NCI-H2196 treated with DMSO at 0.1 percent for 48 hours (cell line): ENCODE data around the gene SCUBE2.
"Not testable (repeated sequence)": the region's sequence is repeated elsewhere in the genome, so short reads cannot be mapped to it uniquely, and the experiment has no call there.

ENCODE experiments used
- DNase-seq: peaks from one replicate; lab custom pipeline; 2025; ENCODE audit not compliant: unreplicated experiment; lab: John Stamatoyannopoulos, UW

SCUBE2 gene

DNA sequence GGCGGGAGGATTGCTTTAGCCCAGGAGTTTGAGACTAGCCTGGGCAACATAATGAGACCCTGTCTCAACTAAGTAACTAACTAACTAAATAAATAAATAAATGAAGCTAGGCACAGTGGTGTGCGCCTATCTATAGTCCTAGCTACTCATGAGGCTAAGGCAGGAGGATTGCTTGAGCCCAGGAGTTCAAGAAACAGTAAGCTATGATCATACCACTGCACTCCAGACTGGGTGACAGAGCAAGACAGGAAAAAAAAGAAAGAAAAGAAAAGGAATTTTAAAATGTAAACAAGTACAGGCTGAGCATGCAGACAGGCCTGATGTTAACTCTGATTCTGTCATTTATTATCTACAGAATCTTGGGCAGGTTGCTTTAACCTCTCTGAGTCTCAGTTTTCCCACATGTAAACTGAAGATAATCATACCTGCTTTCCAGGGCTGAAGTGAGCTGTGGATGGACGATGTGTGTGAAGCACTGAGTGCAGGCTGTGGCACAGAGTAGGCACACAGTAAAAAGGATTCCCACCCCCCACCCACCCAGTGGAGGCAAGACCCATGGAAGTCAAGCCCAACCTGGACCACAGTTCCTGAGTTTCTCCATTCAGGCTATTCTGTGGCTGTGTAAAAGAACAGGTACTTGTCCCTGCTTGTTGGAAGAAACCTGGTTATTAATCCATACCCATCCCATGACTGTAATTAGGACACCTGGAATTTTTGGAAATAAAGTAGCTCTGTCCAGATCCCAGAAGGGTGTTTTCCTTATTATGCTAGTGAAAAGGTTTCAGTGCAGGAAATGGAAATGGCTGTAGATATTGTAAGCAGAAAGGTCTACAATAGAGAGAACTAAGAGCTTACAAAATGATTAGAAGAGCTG lies 18.7 kb upstream of the SCUBE2 start:
- no peak for DNase-seq

DNA sequence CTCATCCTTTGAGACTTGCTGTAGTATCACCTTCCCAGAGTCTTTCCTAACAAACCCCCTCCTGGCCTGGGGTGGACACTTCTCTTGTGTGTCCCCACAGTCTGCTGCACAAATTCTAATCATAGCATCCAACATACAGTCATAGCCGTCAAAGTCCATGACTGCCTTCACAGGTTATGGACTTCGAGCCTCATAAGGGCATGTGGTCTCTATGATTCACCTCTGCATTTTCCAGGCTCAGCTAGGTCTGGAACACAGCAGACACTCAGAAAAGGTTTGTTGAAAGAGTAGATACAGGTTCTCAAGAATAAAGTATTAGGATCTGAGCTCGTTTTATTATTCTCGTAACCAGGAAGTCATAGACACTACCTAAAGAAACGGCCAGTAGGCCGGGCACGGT lies 13.2 kb upstream of the SCUBE2 start:
- DNase-seq, result no peak

DNA sequence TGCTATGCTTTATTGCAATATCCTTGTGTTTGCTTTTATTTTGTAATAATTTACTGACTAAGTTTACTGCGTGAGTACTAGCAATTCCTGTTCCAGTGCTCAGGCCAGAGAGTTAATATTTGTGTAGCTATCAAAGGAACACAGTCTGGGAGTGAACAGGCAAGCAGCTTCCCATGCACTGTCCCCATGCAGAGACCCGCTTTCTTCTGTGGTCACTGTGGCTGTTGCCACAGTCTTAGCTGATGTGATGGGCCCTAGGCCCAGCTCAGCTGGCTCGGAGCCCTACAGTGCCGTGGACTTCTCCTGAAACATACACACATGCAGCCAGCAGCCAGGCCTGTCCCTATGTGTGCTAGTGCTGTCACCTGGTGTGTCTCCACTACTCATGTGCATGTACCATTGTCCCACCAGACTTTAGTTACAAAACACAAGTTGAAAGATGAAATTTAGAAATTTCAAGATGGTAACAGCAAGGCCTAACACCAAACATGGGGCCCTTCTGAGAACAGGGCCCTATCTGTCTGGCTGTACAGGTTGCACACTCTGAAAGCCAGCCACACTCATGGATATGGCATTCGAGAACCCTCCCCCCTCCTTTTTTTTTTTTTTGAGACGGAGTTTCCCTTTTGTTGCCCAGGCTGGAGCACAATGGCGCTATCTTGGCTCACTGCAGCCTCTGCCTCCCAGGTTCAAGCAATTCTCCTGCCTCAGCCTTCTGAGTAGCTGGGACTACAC lies 12.3 kb upstream of the SCUBE2 start:
- no peak for DNase-seq

DNA sequence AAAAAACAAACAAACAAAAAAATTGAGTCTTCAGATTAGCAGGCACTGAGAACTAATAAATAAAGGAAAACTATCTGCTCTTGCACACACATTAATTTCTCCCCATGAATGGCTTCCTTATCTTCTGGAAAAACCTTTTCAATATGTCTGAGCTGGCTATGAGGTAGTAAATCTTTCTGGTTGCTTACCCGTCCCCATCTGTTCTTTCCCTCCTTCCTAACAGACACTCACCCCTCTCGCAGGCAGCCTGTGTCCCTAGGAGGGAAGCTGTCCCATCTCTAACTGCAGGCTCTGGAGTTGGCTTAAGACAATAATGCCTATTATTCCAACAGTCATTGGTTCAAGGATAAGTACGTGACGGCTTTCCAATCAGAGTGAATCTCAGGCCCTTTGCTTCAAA lies 8.2 kb upstream of the SCUBE2 start:
- no peak for DNase-seq

DNA sequence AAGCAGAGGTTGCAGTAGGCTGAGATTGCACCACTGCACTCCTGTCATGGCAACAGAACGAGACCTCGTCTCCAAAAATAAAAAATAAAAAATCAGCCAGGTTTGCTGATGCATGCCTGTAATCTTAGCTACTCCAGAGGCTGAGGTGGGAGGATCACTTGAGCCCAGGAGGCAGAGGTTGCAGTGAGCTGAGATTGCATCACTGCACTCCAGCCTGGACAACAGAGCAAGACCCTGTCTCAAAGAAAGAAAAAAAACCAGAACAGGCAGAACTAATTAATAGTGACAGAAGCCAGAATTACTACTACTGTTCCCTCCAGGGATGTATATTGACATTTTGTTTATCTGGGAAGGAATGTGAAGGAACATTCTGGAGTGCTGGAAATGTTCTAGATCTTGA lies 7.1 kb upstream of the SCUBE2 start:
- DNase-seq, result not testable (repeated sequence)

DNA sequence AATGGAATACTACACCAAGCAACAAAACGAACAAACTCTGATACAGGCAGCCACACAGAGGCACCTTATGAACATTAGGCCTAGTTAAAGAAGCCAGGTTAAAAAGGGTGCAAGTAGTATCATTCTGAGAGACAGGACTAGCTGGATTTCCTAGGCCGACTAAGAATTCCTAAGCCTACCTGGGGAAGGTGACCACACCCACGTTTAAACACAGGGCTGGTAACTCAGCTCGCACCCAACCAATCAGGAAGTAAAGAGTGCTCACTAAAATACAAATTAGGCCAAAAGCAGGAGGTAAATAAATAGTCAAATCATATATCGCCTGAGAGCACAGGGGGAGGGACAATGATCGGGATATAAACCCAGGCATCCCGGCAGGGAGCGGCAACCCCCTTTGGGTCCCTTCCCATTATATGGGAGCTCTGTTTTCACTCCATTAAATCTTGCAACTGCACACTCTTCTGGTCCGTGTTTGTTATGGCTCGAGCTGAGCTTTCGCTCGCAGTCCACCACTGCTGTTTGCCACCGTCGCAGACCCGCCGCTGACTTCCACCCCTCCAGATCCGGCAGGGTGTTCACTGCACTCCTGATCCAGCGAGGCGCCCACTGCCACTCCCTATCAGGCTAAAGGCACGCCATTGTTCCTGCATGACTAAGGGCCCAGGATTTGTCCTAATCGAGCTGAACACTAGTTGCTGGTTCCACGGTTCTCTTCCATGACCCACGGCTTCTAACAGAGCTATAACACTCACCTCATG lies 6.0 kb upstream of the SCUBE2 start:
- not testable (repeated sequence) for DNase-seq

DNA sequence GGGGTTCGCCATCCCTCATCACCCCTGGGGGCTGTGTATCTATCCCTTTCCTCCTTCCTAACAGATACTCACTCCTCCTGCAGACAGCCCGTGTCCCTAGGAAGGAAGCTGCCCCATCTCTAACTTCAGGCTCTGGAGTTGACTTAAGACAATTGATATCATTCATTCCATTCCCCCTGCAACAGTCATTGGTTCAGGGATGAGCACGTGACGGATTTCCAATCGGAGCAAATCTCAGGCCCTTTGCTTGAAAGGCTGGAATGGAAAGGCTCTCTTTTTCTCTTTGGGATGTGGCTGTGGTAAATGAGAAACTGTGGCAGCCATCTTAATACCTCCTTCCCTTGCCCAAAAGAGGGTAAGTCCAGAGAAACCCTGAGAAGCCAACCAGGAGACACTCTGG lies 5.0 kb upstream of the SCUBE2 start:
- no peak for DNase-seq

DNA sequence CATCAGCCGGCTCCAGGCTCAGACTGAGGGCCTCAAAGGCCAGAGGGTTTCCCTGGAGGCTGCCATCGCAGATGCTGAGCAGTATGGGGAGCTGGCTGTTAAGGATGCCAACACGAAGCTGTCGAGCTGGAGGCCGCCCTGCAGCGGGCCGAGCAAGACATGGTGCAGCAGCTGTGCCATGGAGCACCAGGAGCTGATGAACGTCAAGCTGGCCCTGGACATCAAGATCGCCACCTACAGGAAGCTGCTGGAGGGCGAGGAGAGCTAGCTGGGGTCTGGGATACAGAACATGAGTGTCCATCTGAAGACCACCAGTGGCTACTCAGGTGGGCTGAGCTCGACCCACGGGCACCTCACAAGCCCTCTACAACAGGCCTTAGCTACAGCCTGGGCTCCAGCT lies 4.0 kb upstream of the SCUBE2 start:
- DNase-seq, result no peak

DNA sequence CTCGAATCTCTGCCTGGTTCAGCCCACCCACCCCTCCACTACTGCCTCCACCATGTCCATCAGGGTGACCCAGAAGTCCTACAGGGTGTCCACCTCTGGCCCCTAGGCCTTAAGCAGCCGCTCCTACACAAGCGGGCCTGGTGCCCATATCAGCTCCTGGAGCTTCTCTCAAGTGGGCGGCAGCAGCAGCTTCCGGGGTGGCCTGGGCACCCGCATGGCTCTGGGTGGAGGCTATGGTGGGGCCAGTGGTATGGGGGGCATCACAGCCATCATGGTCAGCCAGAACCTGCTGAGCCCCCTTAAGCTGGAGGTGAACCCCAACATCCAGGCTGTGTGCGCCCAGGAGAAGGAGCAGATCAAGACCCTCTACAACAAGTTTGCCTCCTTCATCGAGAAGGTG lies 3.0 kb upstream of the SCUBE2 start:
- DNase-seq, result no peak

DNA sequence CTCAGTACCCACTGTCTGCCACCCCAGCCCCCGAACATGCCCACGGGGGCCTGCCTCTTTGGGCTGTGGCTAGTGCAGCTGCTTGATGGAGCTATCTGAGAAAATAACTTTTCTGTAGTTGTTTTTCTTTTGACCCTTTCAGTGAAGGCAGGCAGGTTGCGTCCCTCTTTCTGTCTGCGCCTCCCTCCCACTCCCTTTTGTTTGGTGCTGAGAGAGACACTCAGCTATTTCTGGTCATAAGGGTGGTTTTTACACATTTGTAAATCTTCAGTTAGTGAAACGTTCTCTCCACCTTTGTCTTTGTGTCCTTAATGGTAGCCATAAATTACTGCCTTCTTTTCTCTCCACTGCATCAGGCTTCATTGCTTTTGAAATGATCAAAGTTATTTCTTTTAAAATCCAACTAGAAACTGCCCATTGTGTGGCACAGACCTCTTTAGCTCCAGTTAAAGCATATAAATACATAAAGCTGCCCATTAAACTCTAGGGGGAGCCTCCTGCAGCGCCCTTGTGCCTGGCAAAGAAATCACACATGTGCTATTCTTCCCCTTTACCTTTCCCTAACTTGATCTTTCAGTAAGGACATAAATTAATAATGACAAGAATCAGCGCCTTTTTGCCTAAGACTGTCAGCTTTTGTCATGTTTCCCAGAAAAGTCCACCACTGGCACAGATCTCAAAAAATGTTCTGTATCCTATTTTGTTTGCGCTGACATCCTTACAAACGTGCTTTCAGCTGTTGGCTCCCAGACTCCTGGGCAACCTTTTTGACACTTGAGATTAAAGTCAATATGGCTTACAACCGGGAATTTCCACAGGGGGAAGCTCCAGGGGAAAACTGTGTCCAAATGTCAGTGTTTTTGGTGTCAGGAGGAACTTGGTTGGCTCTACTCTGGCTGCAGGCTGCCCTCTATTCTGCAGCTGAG lies 1.7 kb upstream of the SCUBE2 start:
- peak; percentile 25 for DNase-seq

DNA sequence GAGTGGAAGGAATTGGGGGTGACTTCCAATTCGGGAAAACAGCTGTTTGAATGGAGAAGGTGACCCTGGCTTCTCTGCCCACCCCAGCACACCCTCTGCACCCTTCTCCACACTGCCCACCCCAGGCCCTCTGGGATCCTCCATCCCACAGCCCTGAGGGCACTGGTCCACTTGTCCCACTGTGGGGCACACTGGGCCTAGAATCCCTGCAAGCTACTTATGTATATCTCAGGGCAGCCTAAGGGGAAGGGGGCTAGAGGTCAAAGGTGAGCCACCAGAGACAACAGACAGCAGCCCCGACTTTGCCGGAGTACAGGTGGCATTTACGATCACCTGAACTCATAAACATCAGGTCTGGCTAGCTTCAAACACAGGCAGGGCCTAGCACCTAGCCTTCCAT lies 673 bp upstream of the SCUBE2 start:
- no peak for DNase-seq

DNA sequence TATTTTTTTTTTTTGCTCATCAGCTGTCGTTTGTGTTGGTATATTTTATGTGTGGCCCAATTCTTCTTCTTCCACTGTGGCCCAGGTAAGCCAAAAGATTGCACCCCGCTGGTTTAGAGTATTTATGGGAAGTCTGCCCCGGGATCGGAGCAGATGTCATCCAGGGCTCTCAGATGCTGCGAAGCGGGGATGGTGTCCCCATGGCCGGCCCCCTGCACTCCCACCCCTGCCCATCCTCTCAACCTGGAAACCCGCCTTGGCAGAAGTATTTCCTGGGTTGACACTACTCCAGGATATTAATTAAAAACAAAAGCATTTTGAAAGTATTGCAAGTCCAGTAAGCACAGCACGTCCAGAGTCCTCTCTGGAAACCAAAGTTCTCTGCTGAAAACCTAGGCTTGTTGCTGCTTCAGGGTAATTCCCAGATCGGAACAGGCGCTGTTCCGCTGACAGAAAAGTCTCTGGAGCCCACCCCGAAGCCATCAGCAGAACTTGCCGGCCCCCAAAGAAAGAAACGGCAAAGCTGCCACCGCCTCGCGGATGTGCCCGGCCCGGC lies 833 bp downstream of the SCUBE2 start:
- no peak for DNase-seq

DNA sequence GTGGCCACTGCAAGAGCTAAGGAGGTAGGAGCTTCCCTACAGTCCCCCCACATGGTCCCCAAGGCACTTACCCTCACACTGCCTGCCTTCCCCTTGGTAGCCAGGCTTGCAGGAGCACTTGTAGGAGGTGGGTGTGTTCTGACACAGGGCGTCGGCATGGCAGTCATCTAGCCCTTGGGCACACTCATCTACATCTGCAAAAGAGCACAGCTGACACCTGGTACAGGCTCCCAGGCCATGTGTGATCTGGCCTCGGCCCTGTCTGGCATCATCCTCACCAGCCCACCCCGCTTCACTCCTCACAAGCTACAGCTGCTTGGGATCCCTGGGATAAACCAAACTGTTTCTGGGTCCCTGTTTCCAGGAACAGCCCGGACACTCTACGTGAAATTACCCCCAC lies 1.8 kb downstream of the SCUBE2 start:
- DNase-seq, result no peak

DNA sequence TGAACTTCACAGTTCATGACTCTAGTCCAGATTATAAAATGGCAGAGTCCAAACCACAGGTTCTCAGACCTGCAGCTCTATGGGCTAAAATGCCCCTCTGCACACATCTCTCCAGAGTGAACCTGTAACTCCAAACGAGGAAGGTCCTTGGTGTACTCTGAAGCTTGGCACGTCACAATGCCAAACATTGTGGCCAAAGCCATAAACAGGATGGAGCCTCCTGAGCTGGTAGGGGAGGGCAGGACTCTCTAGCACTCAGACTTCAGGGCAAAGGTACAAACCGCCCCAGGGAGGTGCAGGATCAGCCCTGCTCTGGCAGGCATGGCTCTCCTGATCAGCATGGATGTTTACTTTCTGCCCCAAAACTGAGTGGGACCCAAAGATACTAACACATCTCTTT lies 2.3 kb downstream of the SCUBE2 start:
- no peak for DNase-seq

DNA sequence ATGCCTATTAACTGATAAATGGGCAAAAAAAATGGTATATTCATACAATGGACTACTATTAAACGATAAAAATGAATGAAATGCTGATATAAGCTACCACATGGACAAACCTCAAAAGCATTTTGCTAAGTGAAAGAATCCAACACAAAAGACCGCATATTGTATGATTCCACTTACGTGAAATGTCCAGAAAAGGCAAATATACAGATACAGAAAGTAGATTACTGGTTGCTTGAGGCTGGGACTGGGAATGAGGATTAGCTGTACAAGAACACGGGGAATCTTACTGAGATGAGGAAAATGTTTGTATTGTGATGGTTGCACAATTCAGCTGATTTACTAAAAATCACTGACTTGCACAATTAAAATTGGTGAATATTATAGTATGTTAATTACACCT lies 8.8 kb downstream of the SCUBE2 start:
- DNase-seq, result no peak

DNA sequence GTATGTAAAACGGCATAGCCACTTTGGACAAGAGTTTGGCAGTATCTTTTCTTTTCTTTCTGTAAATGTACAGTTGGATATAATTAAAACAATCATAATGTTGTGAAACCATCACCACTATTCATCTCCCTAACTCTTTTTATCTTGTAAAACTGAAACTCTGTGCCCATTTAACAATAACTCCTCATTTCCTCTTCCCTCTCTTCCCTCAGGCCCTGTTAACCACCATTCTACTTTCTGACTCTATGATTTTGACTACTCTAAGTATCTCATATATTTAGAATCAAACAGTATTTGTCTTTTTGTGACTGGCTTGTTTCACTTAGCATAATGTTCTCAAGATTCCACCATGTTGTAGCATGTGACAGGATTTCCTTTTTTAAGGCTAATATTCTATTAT lies 10.2 kb downstream of the SCUBE2 start:
- no peak for DNase-seq

DNA sequence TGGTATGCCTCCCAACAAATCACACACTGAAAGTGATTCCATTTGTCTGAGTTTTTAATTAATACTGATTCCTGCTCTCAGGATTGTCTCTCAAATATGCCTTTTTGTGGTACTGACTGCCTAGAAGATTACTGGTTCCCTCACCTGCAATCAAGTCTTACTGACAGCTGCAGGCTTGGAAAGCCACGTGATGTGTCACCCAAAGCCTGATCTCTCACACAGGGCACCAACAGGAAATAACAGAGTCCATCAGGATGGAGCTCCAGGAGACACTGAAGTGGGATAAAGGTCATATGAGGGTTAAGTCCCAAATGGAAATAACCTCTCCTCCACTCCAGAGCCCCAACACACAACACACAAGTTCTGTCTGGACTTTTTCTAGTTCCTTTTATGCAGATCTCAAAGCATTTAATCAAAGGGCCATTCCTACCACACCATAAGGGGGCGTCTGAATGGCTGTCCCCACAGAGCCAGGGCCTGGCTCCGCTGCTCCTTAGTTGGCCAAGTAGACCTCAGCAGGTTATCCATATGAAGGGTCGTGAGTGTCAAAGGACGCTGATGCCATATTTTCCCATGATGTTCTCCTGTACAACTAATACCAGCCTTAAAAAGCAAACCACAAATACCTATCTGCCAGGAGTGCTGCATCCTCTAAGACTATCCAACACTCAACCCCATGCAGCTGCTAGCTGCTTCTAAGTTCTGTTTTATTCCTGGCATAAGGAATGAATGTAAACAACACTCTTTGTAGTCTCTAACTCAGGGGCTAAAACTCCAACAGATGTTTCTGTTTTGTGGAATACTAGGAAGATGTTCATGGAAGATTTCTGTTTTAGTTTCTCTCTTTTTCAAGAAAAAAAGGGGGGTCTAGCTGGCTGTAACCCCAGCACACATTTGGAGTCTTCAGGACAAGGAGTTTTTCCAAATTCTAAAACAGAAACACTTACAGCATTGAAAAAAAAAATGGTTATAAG lies 13.0 kb downstream of the SCUBE2 start:
- no peak for DNase-seq

DNA sequence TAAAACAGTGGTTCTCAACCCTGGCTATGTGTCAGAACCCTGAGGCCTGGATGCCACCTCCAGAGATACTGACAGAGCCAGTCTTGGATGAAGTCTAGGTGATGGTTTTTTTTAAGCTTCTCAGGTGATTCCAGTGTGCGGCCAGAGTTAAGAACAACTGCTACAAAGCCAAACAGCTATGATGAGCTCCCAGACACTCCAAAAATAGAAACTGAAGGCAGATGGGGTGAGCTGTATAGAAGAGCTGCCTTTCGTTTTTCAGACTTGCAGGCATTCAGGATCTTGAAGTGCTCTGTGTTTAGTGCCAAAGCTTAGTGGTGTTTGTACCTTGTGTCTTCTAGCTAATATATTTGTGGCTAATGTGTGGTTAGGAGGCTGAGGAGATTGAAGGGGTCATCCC lies 14.2 kb downstream of the SCUBE2 start:
- no peak for DNase-seq

DNA sequence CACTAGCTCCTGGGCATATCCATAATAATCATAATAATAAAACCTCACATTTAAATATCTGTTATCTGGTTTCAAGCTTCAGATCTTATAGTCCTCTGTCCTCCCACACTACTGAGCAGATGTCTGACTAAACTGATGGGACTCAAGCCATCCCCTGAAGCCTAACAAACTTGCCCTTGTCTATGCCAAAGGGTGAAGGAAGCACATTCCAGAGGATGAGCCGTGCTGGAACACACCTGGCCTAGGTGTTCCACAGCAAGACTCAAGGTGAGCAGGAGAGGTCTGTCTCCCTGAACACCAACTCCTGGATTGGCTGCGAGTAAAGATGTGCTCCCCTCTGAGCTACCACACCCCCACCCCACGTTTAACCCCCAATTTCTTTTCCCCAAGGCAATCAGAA lies 14.7 kb downstream of the SCUBE2 start:
- no peak for DNase-seq
